HepG2 (cell line): ENCODE measurements around the gene ACCS. TPM values are rescaled to one million over a fixed set of nuclear protein-coding genes. Genes with fewer than 3 reads are reported as not detected.
A peak's percentile ranks its signal among the peaks of the same experiment; 100 is the strongest.

ENCODE experiments used
- ATAC-seq: fragments of 200-7000 bp; cut with Tn5 transposase; 3 replicates; pipeline ENCODE4 v1.9.1; 2020; ENCODE audit warnings: mild to moderate bottlenecking, moderate library complexity
- BruUV-seq: library from RNA; stranded (reverse); fragments of 400-500 nt; replicated peaks from 2 replicates; lab custom pipeline; 2021; lab: Mats Ljungman, UMichigan
- CTCF ChIA-PET: fragments of 300-600 bp; formaldehyde crosslinking; extraction: SDS; loops from one replicate; lab custom pipeline; 2021; ENCODE audit warnings: low total read pairs, inconsistent platforms, low intra/inter-chr PET ratio; lab: Yijun Ruan, JAX
- POLR2A ChIA-PET: fragments of 350-600 bp; sonication (Branson Sonifier 250); formaldehyde crosslinking; loops from one replicate; lab custom pipeline; 2020; ENCODE audit warnings: antibody characterized with exemption, inconsistent platforms; lab: Yijun Ruan, JAX
- DNase-seq: peaks from one replicate; pipeline ENCODE4 v3.0.0-alpha.2; 2015; ENCODE audit warnings: low spot score
- FAIRE-seq: peaks from 3 replicates; lab custom pipeline; 2011; peaks lifted over from hg19 to GRCh38; lab: Jason Lieb, UNC
- H2AFZ ChIP-seq: one replicate; pipeline ENCODE4 v1.6.1; 2011; ENCODE audit warnings: low read length, inconsistent platforms
- H3K27ac ChIP-seq: fragments of 300-600 bp; 3 replicates; pipeline ENCODE4 v1.8.0; 2011; ENCODE audit warnings: mixed run types, mild to moderate bottlenecking, mixed read lengths, low read length, inconsistent platforms; ENCODE audit not compliant: insufficient read depth; ENCODE audit errors: extremely low read length
- H3K27me3 ChIP-seq, 2 experiments: fragments of 200-600 bp in 1 of 2; 2 replicates in 1 of 2; 3 replicates in 1 of 2; pipeline versions ENCODE4 v1.6.0 to v1.8.0; 2011; ENCODE audit warnings: low read length in 2 of 2, mild to moderate bottlenecking in 2 of 2, moderate library complexity in 2 of 2, inconsistent platforms in 1 of 2; ENCODE audit not compliant: insufficient read depth in 2 of 2, control insufficient read depth in 1 of 2
- H3K36me3 ChIP-seq, 2 experiments: fragments of 200-600 bp in 1 of 2; replicated peaks in 1 of 2; 2 replicates in 1 of 2; 3 replicates in 1 of 2; pipeline versions ENCODE4 v1.5.1 to v1.8.0; 2011; ENCODE audit warnings: low read length in 2 of 2, inconsistent platforms in 1 of 2; ENCODE audit not compliant: insufficient read depth in 2 of 2, control insufficient read depth in 1 of 2
- H3K4me1 ChIP-seq: 2 replicates; pipeline ENCODE4 v1.5.1; 2012; ENCODE audit warnings: low read length, inconsistent platforms; ENCODE audit not compliant: insufficient read depth
- H3K4me2 ChIP-seq: 2 replicates; pipeline ENCODE4 v1.6.0; 2011; ENCODE audit warnings: low read depth, low read length, inconsistent platforms
- H3K4me3 ChIP-seq, 3 experiments: fragments of 200-600 bp in 1 of 3; sonication (generic), shearing (Covaris generic) in 1 of 3; replicated peaks in 1 of 3; 2 replicates each; pipeline ENCODE4 v1.5.1; 2011 to 2016; ENCODE audit warnings: low read length in 3 of 3, inconsistent platforms in 2 of 3, low read depth in 2 of 3, mild to moderate bottlenecking in 2 of 3, control low read depth in 1 of 3, mixed read lengths in 1 of 3; ENCODE audit not compliant: insufficient read depth in 1 of 3
- H3K79me2 ChIP-seq: one replicate; pipeline ENCODE4 v1.6.1; 2011; ENCODE audit warnings: low read length, inconsistent platforms; ENCODE audit not compliant: insufficient read depth
- H3K9ac ChIP-seq: 2 replicates; pipeline ENCODE4 v1.6.0; 2011; ENCODE audit warnings: mild to moderate bottlenecking, low read depth, low read length, inconsistent platforms; ENCODE audit not compliant: insufficient read depth
- H3K9me3 ChIP-seq: 2 replicates; pipeline ENCODE4 v1.5.1; 2012; ENCODE audit warnings: mild to moderate bottlenecking, low read length
- H4K20me1 ChIP-seq: 2 replicates; pipeline ENCODE4 v1.6.0; 2011; ENCODE audit warnings: inconsistent platforms, mild to moderate bottlenecking, low read length, moderate library complexity; ENCODE audit not compliant: insufficient read depth
- ARID5B ChIP-seq: IDR thresholded peaks from 2 replicates; pipeline ENCODE4 v1.4.0; 2020; ENCODE audit warnings: mild to moderate bottlenecking, missing genetic modification reagents
- BCL6 ChIP-seq: IDR thresholded peaks from 2 replicates; pipeline ENCODE4 v1.6.1; 2016; ENCODE audit warnings: missing genetic modification reagents, missing compliant biosample characterization
- FOXA1 ChIP-seq, 2 experiments: fragments of 450-650 bp in 1 of 2; sonication (generic) in 1 of 2; formaldehyde crosslinking in 1 of 2; IDR thresholded peaks; 2 replicates each; pipeline versions ENCODE4 v1.4.0 to v1.6.1; 2016 to 2020; ENCODE audit warnings: missing genetic modification reagents in 1 of 2
- FOXA3 ChIP-seq: IDR thresholded peaks from 2 replicates; pipeline ENCODE4 v1.6.1; 2016; ENCODE audit warnings: missing genetic modification reagents, missing compliant biosample characterization
- IRX3 ChIP-seq: sonication (generic); formaldehyde crosslinking; IDR thresholded peaks from 2 replicates; pipeline ENCODE4 v1.8.1; 2023; ENCODE audit warnings: mild to moderate bottlenecking, low read depth, missing genetic modification reagents, borderline replicate concordance
- RARA ChIP-seq: IDR thresholded peaks from 2 replicates; pipeline ENCODE4 v1.6.1; 2016; ENCODE audit warnings: missing genetic modification reagents, missing compliant biosample characterization
- SAP130 ChIP-seq: IDR thresholded peaks from 2 replicates; pipeline ENCODE4 v1.6.1; 2016; ENCODE audit warnings: low read depth
- TBL1XR1 ChIP-seq: fragments of 150-350 bp; IDR thresholded peaks from 2 replicates; pipeline ENCODE4 v1.6.1; 2014; ENCODE audit warnings: borderline replicate concordance, low read length; ENCODE audit not compliant: partially characterized antibody
- THRA ChIP-seq: sonication (generic); formaldehyde crosslinking; IDR thresholded peaks from 2 replicates; pipeline ENCODE4 v1.4.0; 2020; ENCODE audit warnings: missing genetic modification reagents, borderline replicate concordance
- ZC3H13 ChIP-seq: sonication (generic); formaldehyde crosslinking; IDR thresholded peaks from 2 replicates; pipeline ENCODE4 v1.8.1; 2023; ENCODE audit warnings: mild to moderate bottlenecking, missing genetic modification reagents, moderate library complexity
- ZNF317 ChIP-seq: sonication (generic); formaldehyde crosslinking; IDR thresholded peaks from 2 replicates; pipeline ENCODE4 v1.5.0; 2020; ENCODE audit warnings: mild to moderate bottlenecking, missing genetic modification reagents
- ZNF615 ChIP-seq: sonication (generic); formaldehyde crosslinking; IDR thresholded peaks from 2 replicates; pipeline ENCODE4 v1.5.0; 2020; ENCODE audit warnings: mild to moderate bottlenecking, missing genetic modification reagents, borderline replicate concordance
- ZSCAN25 ChIP-seq: sonication (generic); formaldehyde crosslinking; IDR thresholded peaks from 2 replicates; pipeline ENCODE4 v1.8.0; 2022; ENCODE audit warnings: mild to moderate bottlenecking, missing genetic modification reagents
- WGBS: methylation state at CpG from one replicate; pipeline ENCODE4 v1.1.6; 2017; ENCODE audit warnings: low lambda C conversion rate; 5-methylcytosine and 5-hydroxymethylcytosine counted together
- in situ Hi-C: cut with HindIII; loops from 2 replicates; pipeline ENCODE4 v1.10.0; 2017; ENCODE audit warnings: low pct_unique_long_range_greater_than_20kb; ENCODE audit not compliant: extremely low pct_ligation_motif_present
- intact Hi-C: fragments of 100-400 bp; cut with micrococcal nuclease; formaldehyde crosslinking; loops from one replicate; pipeline ENCODE4 v1.10.0; 2022; ENCODE audit not compliant: unreplicated experiment
- polyA plus RNA-seq, 8 experiments: library from polyadenylated mRNA; depleted of rRNA in 3 of 8; stranded (reverse) in 7 of 8; unstranded in 1 of 8; fragments of >200 nt; fragmentation: Illumina TruSeq in 4 of 8; extraction: Trizol in 4 of 8; gene quantifications; 2 replicates each; pipeline versions ENCODE4 v1.2.1 to v1.2.3, GENCODE V29; 2011 to 2016; ENCODE audit warnings: low read depth in 4 of 8, missing spikeins in 1 of 8, mixed read lengths in 1 of 8; ENCODE audit not compliant: insufficient read depth in 1 of 8
- total RNA-seq, 5 experiments: library from RNA; depleted of rRNA; stranded (reverse); fragments of >200 nt; fragmentation: Illumina TruSeq; extraction: Trizol; gene quantifications; 2 replicates each; pipeline ENCODE4 v1.2.3, GENCODE V29; 2016; ENCODE audit warnings: low read depth in 1 of 5

ACCS gene
- total and polyA plus RNA-seq, 2 of the 13 experiments (the other 11 are each of a cell fraction or from before 2014, with no cell fraction given), result 0.55 to 0.59 TPM

GRCh38 chr11:44125598-44125997, 59.5 kb downstream of the ACCS start:
- Histone ChIP-seq H3K9me3 (no peaks in the 10 kb centered on the region), H3K4me1 (0 out of 2 replicates have a peak, but pooled peaks cover 10% of the 10 kb centered on the region), H3K36me3 (peaks cover 8 to 59% of the 10 kb centered on the region in 2 experiments), H3K9ac (no peak overlapping the region), H3K4me2 (no peak overlapping the region), H3K27me3 (no peaks in the 10 kb centered on the region), H3K27ac (no peak overlapping the region), H3K79me2 (no peaks in the 10 kb centered on the region), H3K4me3 (no peak overlapping the region), H4K20me1 (peaks cover 8% of the 10 kb centered on the region; the same call in 1 of the 2 replicates), H2AFZ (no peak overlapping the region)
- intact Hi-C loops, result no loop called here
- BruUV-seq, result no TSS peak
- ATAC-seq (no peak), FAIRE-seq (no peak), DNase-seq (no peak)
- POLR2A ChIA-PET, result interaction anchor here (0.6 kb wide), 1 partner anchor 1673 kb away, joined by 4 read pairs; no protein-coding TSS in a partner anchor
- 91% methylated on average over 4 of the region's 4 CpGs for WGBS
- in situ Hi-C loops, result no loop called here
- CTCF ChIA-PET, result no interaction called here
- no peak for TF ChIP-seq ZC3H13 (CRISPR knock-in tag)

GRCh38 chr11:44126304-44126703, 60.2 kb downstream of the ACCS start:
- 0 out of 2 replicates have a peak, but pooled peaks cover 10% of the 10 kb centered on the region for H3K4me1 ChIP-seq
- H3K27ac ChIP-seq, result no peak overlapping the region
- 41% methylated on average over 2 of the region's 2 CpGs for whole genome bisulfite sequencing
- ChIA-PET CTCF (no interaction called here), POLR2A (no interaction called here)
- peaks cover 8% of the 10 kb centered on the region; the same call in 1 of the 2 replicates for H4K20me1 ChIP-seq
- no TSS peak for BruUV-seq
- ATAC-seq (peak; percentile 40; the same call in 1 of the 3 replicates), DNase-seq (peak; percentile 37), FAIRE-seq (no peak)
- intact Hi-C loops (no loop called here), in situ Hi-C loops (no loop called here)
- H3K79me2 ChIP-seq, result no peaks in the 10 kb centered on the region
- no peak overlapping the region for H2AFZ ChIP-seq
- no peak overlapping the region for H3K4me2 ChIP-seq
- no peak overlapping the region for H3K9ac ChIP-seq
- no peaks in the 10 kb centered on the region for H3K27me3 ChIP-seq
- H3K36me3 ChIP-seq, result peaks cover 8 to 61% of the 10 kb centered on the region in 2 experiments
- H3K9me3 ChIP-seq, result no peaks in the 10 kb centered on the region
- no peak overlapping the region for H3K4me3 ChIP-seq
- TF ChIP-seq SAP130 (CRISPR knock-in tag) (peak; percentile 44; the same call in 1 of the 2 replicates), IRX3 (CRISPR knock-in tag) (no peak), ARID5B (CRISPR knock-in tag) (peak; percentile 68), BCL6 (peak; percentile 56; the same call in 1 of the 2 replicates), RARA (CRISPR knock-in tag) (peak; percentile 83), FOXA1 (IDR thresholded peaks at IDR 0.05) (no peak), FOXA1 (CRISPR knock-in tag; IDR thresholded peaks at IDR 0.05) (peak; percentile 55), THRA (peak; percentile 64; the same call in 1 of the 2 replicates), ZNF615 (CRISPR knock-in tag) (no peak), ZSCAN25 (CRISPR knock-in tag) (no peak), TBL1XR1 (peak; percentile 72), ZNF317 (CRISPR knock-in tag) (peak; percentile 92), FOXA3 (CRISPR knock-in tag) (peak; percentile 39; the same call in 1 of the 2 replicates)
